ENCODE data around the gene SPTSSB.

SPTSSB gene

DNA sequence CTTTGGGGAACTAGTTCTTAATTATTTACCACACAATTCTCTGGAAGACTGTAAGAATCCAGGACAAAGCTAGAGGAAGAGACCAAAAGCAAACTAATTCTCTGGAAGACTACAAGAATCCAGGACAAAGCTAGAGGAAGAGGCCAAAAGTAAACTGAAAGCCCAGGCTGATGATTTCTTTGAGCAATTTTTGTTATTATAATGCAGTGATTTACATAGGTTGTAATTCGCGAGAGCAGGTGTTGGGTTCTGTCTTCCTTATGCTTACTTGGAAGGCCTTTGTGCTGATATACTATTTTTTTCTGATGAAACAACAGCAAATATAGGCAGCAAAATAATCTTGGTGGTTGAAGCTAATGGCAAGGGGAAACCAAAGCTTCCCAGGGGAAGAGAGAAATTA is 5.2 kb downstream of the SPTSSB start:
- no peaks in the 10 kb centered on the region for H3K36me3 Mint-ChIP-seq (ENCODE audit: low read depth)
- H3K4me1 Mint-ChIP-seq, result no peaks in the 10 kb centered on the region
- no peaks in the 10 kb centered on the region for H3K9me3 Mint-ChIP-seq
- no peak overlapping the region for H3K27ac Mint-ChIP-seq
- H3K27me3 Mint-ChIP-seq (ENCODE audit: low read depth), result peaks cover 40% of the 10 kb centered on the region
- TF ChIP-seq, protein P1, sequence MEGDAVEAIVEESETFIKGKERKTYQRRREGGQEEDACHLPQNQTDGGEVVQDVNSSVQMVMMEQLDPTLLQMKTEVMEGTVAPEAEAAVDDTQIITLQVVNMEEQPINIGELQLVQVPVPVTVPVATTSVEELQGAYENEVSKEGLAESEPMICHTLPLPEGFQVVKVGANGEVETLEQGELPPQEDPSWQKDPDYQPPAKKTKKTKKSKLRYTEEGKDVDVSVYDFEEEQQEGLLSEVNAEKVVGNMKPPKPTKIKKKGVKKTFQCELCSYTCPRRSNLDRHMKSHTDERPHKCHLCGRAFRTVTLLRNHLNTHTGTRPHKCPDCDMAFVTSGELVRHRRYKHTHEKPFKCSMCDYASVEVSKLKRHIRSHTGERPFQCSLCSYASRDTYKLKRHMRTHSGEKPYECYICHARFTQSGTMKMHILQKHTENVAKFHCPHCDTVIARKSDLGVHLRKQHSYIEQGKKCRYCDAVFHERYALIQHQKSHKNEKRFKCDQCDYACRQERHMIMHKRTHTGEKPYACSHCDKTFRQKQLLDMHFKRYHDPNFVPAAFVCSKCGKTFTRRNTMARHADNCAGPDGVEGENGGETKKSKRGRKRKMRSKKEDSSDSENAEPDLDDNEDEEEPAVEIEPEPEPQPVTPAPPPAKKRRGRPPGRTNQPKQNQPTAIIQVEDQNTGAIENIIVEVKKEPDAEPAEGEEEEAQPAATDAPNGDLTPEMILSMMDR (IDR thresholded peaks at IDR 0.05; ENCODE audit: unreplicated experiment in 3 of 3), result no peak
- no peak overlapping the region for H3K4me3 Mint-ChIP-seq

DNA sequence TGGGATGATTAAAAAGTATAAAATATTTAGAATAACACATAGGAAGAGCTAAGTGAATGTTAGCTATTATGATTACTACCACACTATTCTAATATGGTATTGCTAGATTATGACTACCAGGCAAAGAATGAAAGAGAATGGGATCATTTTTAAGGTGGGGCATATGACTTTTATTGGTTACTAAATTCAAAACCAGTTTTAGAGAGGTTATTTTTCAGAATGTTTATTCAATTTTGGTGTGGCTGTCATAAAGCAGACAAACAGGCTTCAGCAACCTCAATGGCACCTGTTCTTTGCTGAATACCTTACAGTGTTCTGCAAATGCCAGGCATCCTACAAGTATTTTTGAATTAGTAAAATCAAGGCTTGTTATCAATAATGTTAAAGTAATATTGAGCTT is 12.8 kb downstream of the SPTSSB start:
- no peaks in the 10 kb centered on the region for H3K36me3 Mint-ChIP-seq (ENCODE audit: low read depth)
- H3K4me3 Mint-ChIP-seq, result no peak overlapping the region
- TF ChIP-seq, protein P1 (IDR thresholded peaks at IDR 0.05; ENCODE audit: unreplicated experiment in 3 of 3), result no peak
- no peaks in the 10 kb centered on the region for H3K9me3 Mint-ChIP-seq
- no peak overlapping the region for H3K27ac Mint-ChIP-seq
- no peaks in the 10 kb centered on the region for H3K4me1 Mint-ChIP-seq
- peaks cover 4% of the 10 kb centered on the region for H3K27me3 Mint-ChIP-seq (ENCODE audit: low read depth)

DNA sequence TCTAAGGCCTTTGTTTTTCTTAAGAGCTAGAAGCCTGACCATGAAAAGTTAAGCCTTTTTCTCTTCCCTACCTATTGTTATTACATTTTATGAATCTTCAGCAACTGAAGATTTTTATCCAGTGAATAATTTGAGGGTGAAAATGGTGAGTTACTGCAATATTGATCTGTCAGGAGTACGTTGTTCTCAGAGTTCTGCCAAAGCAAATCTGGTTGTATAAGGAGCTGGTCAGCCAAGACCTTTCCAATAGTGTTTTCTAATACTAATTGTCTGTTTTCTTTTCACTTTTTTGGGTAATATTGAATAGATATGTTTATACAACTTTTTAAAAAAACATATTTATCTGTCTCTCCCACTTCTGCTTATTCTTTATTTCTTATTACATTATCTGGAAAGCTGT is 15.0 kb downstream of the SPTSSB start:
- no peak overlapping the region for H3K4me3 Mint-ChIP-seq
- H3K36me3 Mint-ChIP-seq (ENCODE audit: low read depth), result no peaks in the 10 kb centered on the region
- no peaks in the 10 kb centered on the region for H3K4me1 Mint-ChIP-seq
- H3K9me3 Mint-ChIP-seq, result no peaks in the 10 kb centered on the region
- TF ChIP-seq, protein P1 (IDR thresholded peaks at IDR 0.05; ENCODE audit: unreplicated experiment in 3 of 3), result no peak
- H3K27me3 Mint-ChIP-seq (ENCODE audit: low read depth), result peaks cover 4% of the 10 kb centered on the region
- H3K27ac Mint-ChIP-seq, result no peak overlapping the region

DNA sequence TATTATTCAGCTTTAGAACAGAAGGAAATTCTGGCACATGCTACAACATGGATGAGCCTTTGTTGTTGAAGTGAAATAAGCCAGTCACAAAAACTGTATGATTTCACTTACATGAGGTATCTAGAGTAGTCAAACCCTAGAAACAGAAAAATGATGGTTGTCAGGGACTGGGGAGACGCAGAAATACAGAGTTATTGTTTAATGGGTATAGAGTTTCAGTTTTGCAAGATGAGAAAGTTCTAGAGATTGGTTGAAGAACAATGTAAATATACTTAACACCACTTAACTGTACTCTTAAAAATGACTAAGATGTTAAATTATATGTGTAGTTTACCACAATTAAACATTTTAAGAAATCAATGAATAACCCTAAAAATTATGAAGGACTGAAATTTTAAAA is 15.8 kb downstream of the SPTSSB start:
- Mint-ChIP-seq H3K27me3 (ENCODE audit: low read depth) (no peaks in the 10 kb centered on the region), H3K27ac (no peak overlapping the region), H3K36me3 (ENCODE audit: low read depth) (no peaks in the 10 kb centered on the region), H3K4me1 (no peaks in the 10 kb centered on the region), H3K4me3 (no peak overlapping the region), H3K9me3 (no peaks in the 10 kb centered on the region)
- TF ChIP-seq, protein P1 (IDR thresholded peaks at IDR 0.05; ENCODE audit: unreplicated experiment in 3 of 3), result no peak

DNA sequence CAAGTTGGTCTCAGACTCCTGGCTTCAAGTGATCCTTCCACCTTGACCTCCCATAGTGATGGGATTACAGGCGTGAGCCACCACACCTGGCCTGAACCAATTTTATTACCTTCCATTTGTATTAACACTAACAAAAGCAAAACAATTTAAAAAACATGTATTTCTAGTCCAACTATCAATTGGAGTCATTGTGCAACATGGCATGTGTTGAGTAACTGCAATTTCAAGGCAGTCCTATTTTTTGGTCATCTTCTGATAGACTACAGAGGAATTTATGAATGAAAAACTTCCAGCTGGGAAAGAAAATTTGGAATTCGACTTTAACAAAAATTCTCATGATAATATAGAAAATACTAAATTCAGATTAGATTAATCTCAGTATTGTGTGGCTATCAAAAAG is 16.8 kb downstream of the SPTSSB start:
- TF ChIP-seq, protein P1 (IDR thresholded peaks at IDR 0.05; ENCODE audit: unreplicated experiment in 3 of 3), result no peak
- Mint-ChIP-seq H3K27ac (no peak overlapping the region), H3K4me1 (peaks cover 6% of the 10 kb centered on the region), H3K4me3 (no peak overlapping the region), H3K27me3 (ENCODE audit: low read depth) (no peaks in the 10 kb centered on the region), H3K36me3 (ENCODE audit: low read depth) (no peaks in the 10 kb centered on the region), H3K9me3 (no peaks in the 10 kb centered on the region)

DNA sequence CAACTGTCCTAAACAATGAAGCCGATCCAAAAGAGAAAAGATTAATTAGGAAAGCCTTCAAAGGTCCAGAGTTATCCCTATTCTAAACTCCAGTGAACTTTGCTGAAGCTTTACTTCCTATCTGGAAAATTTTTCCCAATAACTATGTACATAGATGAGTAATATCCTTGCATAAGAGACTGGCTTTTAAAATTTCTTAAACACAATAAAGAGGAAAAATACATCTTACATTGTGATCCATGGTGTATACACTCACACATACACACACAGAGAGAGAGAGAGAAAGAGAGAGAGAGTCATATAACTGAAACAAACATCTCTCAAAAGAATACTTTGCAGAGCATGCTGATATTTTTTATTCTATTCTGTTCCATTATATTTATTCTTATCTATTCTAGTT is 20.0 kb downstream of the SPTSSB start:
- H3K4me3 Mint-ChIP-seq, result no peak overlapping the region
- no peaks in the 10 kb centered on the region for H3K27me3 Mint-ChIP-seq (ENCODE audit: low read depth)
- H3K27ac Mint-ChIP-seq, result no peak overlapping the region

More for the DNA sequence above, 20.0 kb downstream of the SPTSSB start:
- Mint-ChIP-seq H3K4me1 (peaks cover 15% of the 10 kb centered on the region), H3K36me3 (ENCODE audit: low read depth) (no peaks in the 10 kb centered on the region), H3K9me3 (no peaks in the 10 kb centered on the region)
- TF ChIP-seq, protein P1 (IDR thresholded peaks at IDR 0.05; ENCODE audit: unreplicated experiment in 3 of 3), result no peak
